Peyer's patch (tissue), 4 donors: ENCODE measurements around the gene SRXN1. TPM values are rescaled to one million over a fixed set of nuclear protein-coding genes. Genes with fewer than 3 reads are reported as not detected.

Source experiments
- DNase-seq, 3 donors: peaks; one replicate each; pipeline ENCODE4 v3.0.0-alpha.2; 2017 to 2019
- H3K27ac ChIP-seq, 4 donors: fragments of 200-600 bp; sonication (generic); one replicate each; pipeline ENCODE4 v1.5.1; 2016 to 2019
- H3K27me3 ChIP-seq, 2 donors: fragments of 200-600 bp; sonication (generic); one replicate each; pipeline ENCODE4 v1.5.1; 2019
- H3K36me3 ChIP-seq, 3 donors: fragments of 200-600 bp; sonication (generic); one replicate each; pipeline ENCODE4 v1.5.1; 2016 to 2019
- H3K4me1 ChIP-seq, 4 donors: fragments of 200-600 bp; sonication (generic); one replicate each; pipeline ENCODE4 v1.5.1; 2016 to 2019
- H3K4me3 ChIP-seq, 4 donors: fragments of 200-600 bp; sonication (generic); 1 replicate in 3 of 4; 2 replicates in 1 of 4; pipeline ENCODE4 v1.5.1; 2016 to 2019; ENCODE audit warnings: mild to moderate bottlenecking in 1 of 4
- H3K9me3 ChIP-seq, 4 donors: fragments of 200-600 bp; sonication (generic); one replicate each; pipeline ENCODE4 v1.5.1; 2016 to 2019; ENCODE audit warnings: mild to moderate bottlenecking in 1 of 4
- CTCF ChIP-seq, 6 experiments: fragments of 450-650 bp in 4 of 6; fragments of 200-600 bp in 2 of 6; sonication (generic) in 1 of 6; IDR thresholded peaks; one replicate each; pipeline ENCODE4 v1.5.1; 2017 to 2019; ENCODE audit warnings: antibody characterized with exemption in 6 of 6, mild to moderate bottlenecking in 3 of 6, moderate library complexity in 1 of 6
- POLR2A ChIP-seq, 2 donors: fragments of 450-650 bp; IDR thresholded peaks; one replicate each; pipeline ENCODE4 v1.5.1; 2017; ENCODE audit warnings: antibody characterized with exemption in 2 of 2, mild to moderate bottlenecking in 2 of 2, moderate library complexity in 2 of 2
- total RNA-seq, 4 donors: library from RNA; depleted of rRNA; stranded (reverse); fragments of >200 nt; gene quantifications; one replicate each; pipeline ENCODE4 v1.1.0, GENCODE V29; 2016

Gene SRXN1
- total RNA-seq, 4 donors from 2014 or later = 15.0 to 83.0 (median 29.9) TPM

- DNase-seq = no peak
- TF ChIP-seq POLR2A (IDR thresholded peaks at IDR 0.05) (no peak), CTCF (IDR thresholded peaks at IDR 0.05) (no peak)
- peaks cover 0 to 13% of the 10 kb centered on the region in 2 donors for H3K27me3 ChIP-seq
- H3K9me3 ChIP-seq = no peaks in the 10 kb centered on the region
- H3K36me3 ChIP-seq = no peaks in the 10 kb centered on the region
- peak overlapping the region in 2 of 4 donors; percentile 25 to 31 for H3K4me3 ChIP-seq
- H3K4me1 ChIP-seq = peaks cover 0 to 8% (median 0%) of the 10 kb centered on the region in 4 donors
- H3K27ac ChIP-seq = no peak overlapping the region
These were observed 43.5 kb downstream of the SRXN1 start for GRCh38 chr20:609371-609964.

- Histone ChIP-seq H3K27me3 (peaks cover 0 to 13% of the 10 kb centered on the region in 2 donors), H3K36me3 (no peaks in the 10 kb centered on the region), H3K9me3 (no peaks in the 10 kb centered on the region), H3K4me3 (peak overlapping the region in 1 of 4 donors; percentile 25), H3K4me1 (peaks cover 0 to 8% (median 0%) of the 10 kb centered on the region in 4 donors), H3K27ac (no peak overlapping the region)
- TF ChIP-seq CTCF (IDR thresholded peaks at IDR 0.05) = no peak
- TF ChIP-seq POLR2A (IDR thresholded peaks at IDR 0.05) = no peak
- no peak for DNase-seq
These were observed 44.0 kb downstream of the SRXN1 start for GRCh38 chr20:608970-609369.

GRCh38 chr20:607476-607875, 45.5 kb downstream of the SRXN1 start:
- Histone ChIP-seq H3K9me3 (no peaks in the 10 kb centered on the region), H3K27me3 (peaks cover 0 to 13% of the 10 kb centered on the region in 2 donors), H3K4me3 (no peak overlapping the region), H3K27ac (no peak overlapping the region), H3K36me3 (no peaks in the 10 kb centered on the region), H3K4me1 (peaks cover 0 to 8% (median 0%) of the 10 kb centered on the region in 4 donors)
- DNase-seq = no peak
- no peak for TF ChIP-seq POLR2A (IDR thresholded peaks at IDR 0.05)
- TF ChIP-seq CTCF (IDR thresholded peaks at IDR 0.05) = no peak

GRCh38 chr20:605237-605636, 47.8 kb downstream of the SRXN1 start:
- no peak overlapping the region for H3K4me3 ChIP-seq
- peaks cover 0 to 4% of the 10 kb centered on the region in 2 donors for H3K27me3 ChIP-seq
- no peaks in the 10 kb centered on the region for H3K9me3 ChIP-seq
- no peaks in the 10 kb centered on the region for H3K36me3 ChIP-seq
- no peak overlapping the region for H3K27ac ChIP-seq
- peaks cover 0 to 4% (median 0%) of the 10 kb centered on the region in 4 donors for H3K4me1 ChIP-seq
- TF ChIP-seq CTCF (IDR thresholded peaks at IDR 0.05) (no peak), POLR2A (IDR thresholded peaks at IDR 0.05) (no peak)
- DNase-seq = no peak

DNA sequence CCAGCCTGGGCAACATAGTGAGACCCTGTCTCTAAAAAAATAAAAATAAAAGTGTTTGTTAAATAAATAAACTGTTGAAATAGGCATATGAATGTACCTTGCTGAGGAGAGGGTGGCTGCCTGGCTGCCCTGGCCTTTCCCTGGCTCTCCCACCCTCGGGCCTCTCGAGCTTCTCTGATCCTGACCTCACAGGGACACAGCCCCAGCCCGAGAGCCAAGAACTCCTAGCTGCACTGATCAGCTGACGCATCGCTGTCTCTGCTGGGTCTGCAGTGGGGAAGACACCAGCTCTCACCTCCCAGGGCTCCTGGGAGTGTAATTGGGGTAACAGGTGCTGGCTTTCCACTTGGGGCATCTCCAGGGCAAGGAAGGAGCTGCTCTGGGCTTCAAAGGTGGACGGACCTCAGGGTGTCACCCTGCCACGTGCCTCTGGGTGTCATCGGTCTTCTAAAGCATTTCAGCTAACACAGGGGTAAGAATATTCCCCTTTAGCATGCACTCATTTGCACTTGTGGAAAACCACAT, 49.8 kb downstream of the SRXN1 start:
- Histone ChIP-seq H3K27me3 (no peaks in the 10 kb centered on the region), H3K36me3 (no peaks in the 10 kb centered on the region), H3K4me3 (no peak overlapping the region), H3K27ac (no peak overlapping the region), H3K4me1 (no peaks in the 10 kb centered on the region), H3K9me3 (no peaks in the 10 kb centered on the region)
- no peak for TF ChIP-seq POLR2A (IDR thresholded peaks at IDR 0.05)
- no peak for TF ChIP-seq CTCF (IDR thresholded peaks at IDR 0.05)
- DNase-seq = no peak
